CD14-positive monocyte (primary cell): Measurements from ENCODE around the gene KRT76. TPM values are rescaled to one million over a fixed set of nuclear protein-coding genes. Genes with fewer than 3 reads are reported as not detected.

Source experiments
- DNase-seq, 3 donors: peaks; one replicate each; pipeline ENCODE4 v3.0.0-alpha.2; 2011 to 2022
- H2AFZ ChIP-seq: 2 replicates; pipeline ENCODE4 v1.6.0; 2012; ENCODE audit warnings: mild to moderate bottlenecking, low read depth, low read length, inconsistent platforms; ENCODE audit not compliant: insufficient read depth, poor library complexity, severe bottlenecking
- H3K27ac ChIP-seq, 2 donors: 1 replicate in 1 of 2; 2 replicates in 1 of 2; pipeline ENCODE4 v1.5.1; 2012 to 2013; ENCODE audit warnings: low read length in 2 of 2, control low read depth in 1 of 2, inconsistent platforms in 1 of 2, low read depth in 1 of 2, mild to moderate bottlenecking in 1 of 2
- H3K27me3 ChIP-seq, 2 donors: one replicate each; pipeline versions ENCODE4 v1.6.0 to v1.6.1; 2011 to 2013; ENCODE audit warnings: low read length in 2 of 2; ENCODE audit not compliant: control insufficient read depth in 2 of 2, insufficient read depth in 2 of 2
- H3K36me3 ChIP-seq, 2 donors: replicated peaks in 1 of 2; 1 replicate in 1 of 2; 2 replicates in 1 of 2; pipeline versions ENCODE4 v1.5.1 to v1.6.1; 2012 to 2013; ENCODE audit warnings: low read length in 2 of 2, control low read depth in 1 of 2, inconsistent platforms in 1 of 2, mild to moderate bottlenecking in 1 of 2; ENCODE audit not compliant: insufficient read depth in 2 of 2, control insufficient read depth in 1 of 2
- H3K4me1 ChIP-seq, 2 donors: 1 replicate in 1 of 2; 2 replicates in 1 of 2; pipeline versions ENCODE4 v1.5.1 to v1.6.1; 2012 to 2013; ENCODE audit warnings: low read length in 2 of 2, control low read depth in 1 of 2, inconsistent platforms in 1 of 2, mild to moderate bottlenecking in 1 of 2, moderate library complexity in 1 of 2; ENCODE audit not compliant: insufficient read depth in 2 of 2, control insufficient read depth in 1 of 2
- H3K4me2 ChIP-seq: replicated peaks from 2 replicates; pipeline ENCODE3; 2012; ENCODE audit warnings: low read length, moderate library complexity, mild to moderate bottlenecking; ENCODE audit not compliant: poor library complexity, severe bottlenecking; ENCODE audit errors: extremely low read depth
- H3K4me3 ChIP-seq, 3 experiments: fragments of 200-600 bp in 1 of 3; sonication (generic) in 1 of 3; replicated peaks in 1 of 3; 1 replicate in 2 of 3; 2 replicates in 1 of 3; pipeline ENCODE4 v1.5.1; 2011 to 2013; ENCODE audit warnings: low read length in 3 of 3, mild to moderate bottlenecking in 3 of 3, control low read depth in 2 of 3, low read depth in 2 of 3, inconsistent platforms in 1 of 3, moderate library complexity in 1 of 3
- H3K79me2 ChIP-seq: 2 replicates; pipeline ENCODE4 v1.6.0; 2012; ENCODE audit warnings: mild to moderate bottlenecking, control low read depth, inconsistent platforms, low read length, moderate library complexity; ENCODE audit not compliant: insufficient read depth
- H3K9ac ChIP-seq: 2 replicates; pipeline ENCODE4 v1.6.0; 2017; ENCODE audit warnings: low read length, mild to moderate bottlenecking; ENCODE audit not compliant: insufficient read depth, poor library complexity, severe bottlenecking
- H3K9me3 ChIP-seq, 2 donors: replicated peaks in 1 of 2; 1 replicate in 1 of 2; 2 replicates in 1 of 2; pipeline versions ENCODE4 v1.5.1 to v1.6.1; 2012 to 2013; ENCODE audit warnings: low read length in 2 of 2, control low read depth in 1 of 2; ENCODE audit not compliant: control insufficient read depth in 1 of 2, insufficient read depth in 1 of 2
- H4K20me1 ChIP-seq: 2 replicates; pipeline ENCODE4 v1.6.0; 2012; ENCODE audit warnings: mild to moderate bottlenecking, low read length, control low read depth, moderate library complexity; ENCODE audit not compliant: insufficient read depth
- H3K27ac Mint-ChIP-seq, 7 donors: one replicate each; pipeline ENCODE4 v1.8.0; 2020; ENCODE audit warnings: mild to moderate bottlenecking in 7 of 7, mixed read lengths in 7 of 7, moderate library complexity in 6 of 7, inconsistent platforms in 2 of 7
- H3K27me3 Mint-ChIP-seq, 3 donors: one replicate each; pipeline ENCODE4 v1.8.0; 2021 to 2022; ENCODE audit warnings: low read depth in 3 of 3, mild to moderate bottlenecking in 3 of 3, mixed read lengths in 3 of 3, moderate library complexity in 3 of 3, inconsistent platforms in 1 of 3
- H3K36me3 Mint-ChIP-seq, 2 donors: one replicate each; pipeline ENCODE4 v1.8.0; 2020; ENCODE audit warnings: mixed read lengths in 2 of 2, inconsistent platforms in 1 of 2, mild to moderate bottlenecking in 1 of 2
- H3K4me1 Mint-ChIP-seq: one replicate; pipeline ENCODE4 v1.8.0; 2020; ENCODE audit warnings: mild to moderate bottlenecking, mixed read lengths
- H3K4me3 Mint-ChIP-seq, 2 donors: one replicate each; pipeline ENCODE4 v1.8.0; 2020; ENCODE audit warnings: mild to moderate bottlenecking in 2 of 2, mixed read lengths in 2 of 2, moderate library complexity in 1 of 2
- H3K9me3 Mint-ChIP-seq, 7 donors: one replicate each; pipeline ENCODE4 v1.8.0; 2020 to 2022; ENCODE audit warnings: mixed read lengths in 7 of 7, mild to moderate bottlenecking in 6 of 7, moderate library complexity in 6 of 7, inconsistent platforms in 2 of 7
- WGBS: methylation state at CpG from one replicate; pipeline ENCODE4 v1.1.5; 2013; ENCODE audit warnings: missing lambda C conversion rate; ENCODE audit not compliant: insufficient coverage; 5-methylcytosine and 5-hydroxymethylcytosine counted together
- intact Hi-C, 2 donors: fragments of 100-400 bp; cut with micrococcal nuclease; formaldehyde crosslinking; loops; one replicate each; pipeline versions ENCODE4 v1.15.0 to v1.15.1; 2023
- polyA plus RNA-seq, 3 donors: library from polyadenylated mRNA; depleted of rRNA in 1 of 3; unstranded in 2 of 3; stranded (reverse) in 1 of 3; fragments of 300-500 nt in 2 of 3; fragments of >200 nt in 1 of 3; fragmentation: Illumina TruSeq in 2 of 3; gene quantifications; 1 replicate in 2 of 3; 2 replicates in 1 of 3; pipeline ENCODE4 v1.2.3, GENCODE V29; 2012 to 2021
- TF ChIP-seq, protein P1 (sequence below): fragments of 200-600 bp; IDR thresholded peaks from one replicate; pipeline ENCODE4 v1.8.0; 2022; ENCODE audit warnings: antibody characterized with exemption, mild to moderate bottlenecking

Gene KRT76
- polyA plus RNA-seq, 3 donors: not detected

DNA sequence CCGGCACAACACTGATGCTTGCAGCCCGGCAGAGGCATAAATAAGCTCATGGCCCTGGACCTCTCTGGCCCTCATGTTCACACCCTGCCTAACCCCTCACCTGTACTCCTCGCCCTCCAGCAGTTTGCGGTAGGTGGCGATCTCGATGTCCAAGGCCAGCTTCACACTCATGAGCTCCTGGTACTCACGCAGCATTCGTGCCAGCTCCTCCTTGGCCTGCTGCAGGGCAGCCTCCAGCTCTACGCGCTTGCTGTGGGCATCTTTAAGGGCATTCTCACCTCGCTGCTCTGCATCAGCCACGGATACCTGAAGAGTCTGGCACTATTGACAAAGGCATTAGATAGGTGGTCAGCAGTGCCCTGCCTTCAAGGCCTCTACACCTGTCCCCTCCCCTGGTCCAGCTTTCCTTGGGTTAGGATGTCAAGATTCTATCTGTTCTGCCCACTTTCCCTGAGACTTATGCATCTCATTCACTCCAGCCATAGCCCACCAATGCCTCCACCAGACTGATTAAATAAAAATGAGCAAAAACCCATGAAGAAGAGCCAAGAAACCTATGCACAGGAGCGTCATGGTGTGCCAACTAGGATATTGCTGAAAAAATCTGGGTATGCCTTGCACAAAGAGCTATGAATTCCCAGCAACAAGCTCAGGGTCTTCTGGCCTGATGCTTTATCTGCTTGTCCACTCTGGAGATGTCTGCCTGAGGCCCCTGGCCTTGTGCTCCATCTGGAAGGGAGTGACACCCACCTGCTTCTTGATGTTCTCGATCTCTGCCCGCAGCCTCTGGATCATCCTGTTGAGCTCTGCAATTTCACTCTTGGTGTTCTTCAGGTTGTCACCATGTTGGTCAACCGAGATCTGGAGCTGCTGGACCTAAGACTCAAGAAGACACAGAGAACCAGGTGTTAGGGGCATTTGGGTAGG, 30.7 kb upstream of the KRT76 start:
- DNase-seq: no peak
- H3K9ac ChIP-seq: no peak overlapping the region
- TF ChIP-seq, protein P1, sequence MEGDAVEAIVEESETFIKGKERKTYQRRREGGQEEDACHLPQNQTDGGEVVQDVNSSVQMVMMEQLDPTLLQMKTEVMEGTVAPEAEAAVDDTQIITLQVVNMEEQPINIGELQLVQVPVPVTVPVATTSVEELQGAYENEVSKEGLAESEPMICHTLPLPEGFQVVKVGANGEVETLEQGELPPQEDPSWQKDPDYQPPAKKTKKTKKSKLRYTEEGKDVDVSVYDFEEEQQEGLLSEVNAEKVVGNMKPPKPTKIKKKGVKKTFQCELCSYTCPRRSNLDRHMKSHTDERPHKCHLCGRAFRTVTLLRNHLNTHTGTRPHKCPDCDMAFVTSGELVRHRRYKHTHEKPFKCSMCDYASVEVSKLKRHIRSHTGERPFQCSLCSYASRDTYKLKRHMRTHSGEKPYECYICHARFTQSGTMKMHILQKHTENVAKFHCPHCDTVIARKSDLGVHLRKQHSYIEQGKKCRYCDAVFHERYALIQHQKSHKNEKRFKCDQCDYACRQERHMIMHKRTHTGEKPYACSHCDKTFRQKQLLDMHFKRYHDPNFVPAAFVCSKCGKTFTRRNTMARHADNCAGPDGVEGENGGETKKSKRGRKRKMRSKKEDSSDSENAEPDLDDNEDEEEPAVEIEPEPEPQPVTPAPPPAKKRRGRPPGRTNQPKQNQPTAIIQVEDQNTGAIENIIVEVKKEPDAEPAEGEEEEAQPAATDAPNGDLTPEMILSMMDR: no peak
- no peak overlapping the region for H3K4me2 ChIP-seq
- no peak overlapping the region for H2AFZ ChIP-seq
- no peak overlapping the region for H3K4me3 ChIP-seq
- 92% methylated on average over 16 of the region's 16 CpGs for WGBS
- intact Hi-C loops: no loop called here
- no peaks in the 10 kb centered on the region for H3K27me3 ChIP-seq
- peaks cover 0 to 2% (median 0%) of the 10 kb centered on the region in 7 donors for H3K9me3 Mint-ChIP-seq
- no peak overlapping the region for H3K27ac Mint-ChIP-seq
- no peaks in the 10 kb centered on the region for H3K4me1 ChIP-seq
- H3K27ac ChIP-seq: no peak overlapping the region
- peaks cover 3 to 8% (median 3%) of the 10 kb centered on the region in 3 donors for H3K27me3 Mint-ChIP-seq
- no peaks in the 10 kb centered on the region for H3K9me3 ChIP-seq
- no peaks in the 10 kb centered on the region for H4K20me1 ChIP-seq
- no peaks in the 10 kb centered on the region for H3K79me2 ChIP-seq
- H3K36me3 ChIP-seq: no peaks in the 10 kb centered on the region
- no peaks in the 10 kb centered on the region for H3K4me1 Mint-ChIP-seq
- H3K36me3 Mint-ChIP-seq: no peaks in the 10 kb centered on the region
- no peak overlapping the region for H3K4me3 Mint-ChIP-seq

DNA sequence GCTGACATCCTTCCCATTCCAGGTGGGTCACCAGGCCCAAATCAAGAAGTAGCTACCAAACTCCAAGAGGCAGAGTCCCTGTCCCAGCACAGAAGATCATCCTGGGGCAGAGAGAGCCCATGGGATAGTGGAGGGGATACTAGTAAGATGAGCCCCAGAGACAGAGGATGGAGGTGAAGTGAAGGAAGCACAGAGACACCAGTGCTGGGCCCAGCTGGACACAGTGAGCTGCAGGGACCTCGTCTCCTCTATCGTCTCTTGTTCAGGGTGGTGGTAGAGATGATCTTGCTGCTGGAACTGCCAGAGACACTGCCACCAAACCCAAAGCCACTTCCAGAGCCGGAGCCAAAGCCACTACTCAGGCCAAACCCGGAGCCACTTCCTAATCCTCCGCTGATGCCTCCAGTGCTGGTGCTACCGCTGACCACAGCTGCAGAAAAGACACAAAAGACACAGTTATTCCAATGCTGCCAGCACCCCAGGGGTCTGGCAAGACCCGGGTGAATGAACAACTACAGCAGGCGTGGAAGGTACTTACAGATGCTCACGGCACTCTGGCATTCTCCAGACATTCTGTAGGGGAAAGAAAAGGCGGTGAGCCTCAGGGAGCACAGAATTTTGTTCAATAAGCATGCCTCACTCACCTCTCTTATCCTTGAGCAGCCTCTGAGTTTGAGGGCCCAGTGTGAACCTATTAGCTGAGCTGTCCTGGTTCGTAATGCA, 29.8 kb upstream of the KRT76 start:
- Mint-ChIP-seq H3K4me3 (no peak overlapping the region), H3K27ac (no peak overlapping the region), H3K9me3 (peaks cover 0 to 2% (median 0%) of the 10 kb centered on the region in 7 donors), H3K27me3 (peaks cover 3 to 6% (median 3%) of the 10 kb centered on the region in 3 donors), H3K4me1 (no peaks in the 10 kb centered on the region), H3K36me3 (no peaks in the 10 kb centered on the region)
- WGBS: 89% methylated on average over 8 of the region's 11 CpGs
- H4K20me1 ChIP-seq: no peaks in the 10 kb centered on the region
- H3K4me1 ChIP-seq: no peaks in the 10 kb centered on the region
- H3K9me3 ChIP-seq: no peaks in the 10 kb centered on the region
- H2AFZ ChIP-seq: no peak overlapping the region
- DNase-seq: no peak
- no peak overlapping the region for H3K4me2 ChIP-seq
- no peak overlapping the region for H3K4me3 ChIP-seq
- no peaks in the 10 kb centered on the region for H3K27me3 ChIP-seq
- intact Hi-C loops: no loop called here
- H3K9ac ChIP-seq: no peak overlapping the region
- no peak overlapping the region for H3K27ac ChIP-seq
- TF ChIP-seq, protein P1: no peak
- H3K36me3 ChIP-seq: no peaks in the 10 kb centered on the region
- H3K79me2 ChIP-seq: no peaks in the 10 kb centered on the region
